ENCODE data around the gene KCNE3.

DNA sequence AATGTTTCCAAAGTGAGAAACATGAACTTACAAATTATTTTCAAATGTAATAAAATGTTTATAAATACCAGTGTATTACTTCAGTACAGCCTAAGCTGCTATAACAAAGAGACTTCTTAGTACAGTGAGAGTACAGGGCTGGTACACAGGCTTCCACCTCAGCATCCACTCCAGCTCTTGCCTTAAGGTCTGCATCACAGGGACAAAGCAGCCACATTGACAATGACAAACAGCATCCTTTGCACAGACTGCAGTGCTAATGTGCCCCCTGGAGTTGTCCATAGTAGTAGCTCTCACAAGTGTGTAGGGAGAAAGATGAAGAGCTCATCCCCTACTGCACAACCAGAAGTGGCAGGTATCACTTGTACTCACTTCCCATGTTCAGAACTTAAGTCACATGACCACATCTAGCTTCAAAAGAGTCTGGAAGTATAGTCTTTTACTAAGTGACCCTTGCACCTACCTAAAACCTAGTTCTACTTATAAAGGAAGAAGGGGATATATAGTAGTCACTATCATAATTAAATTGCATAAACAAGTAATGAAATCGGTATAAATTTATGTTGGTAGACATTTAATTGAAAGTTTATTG lies 36.8 kb upstream of the KCNE3 start:
- TF ChIP-seq, protein P1, sequence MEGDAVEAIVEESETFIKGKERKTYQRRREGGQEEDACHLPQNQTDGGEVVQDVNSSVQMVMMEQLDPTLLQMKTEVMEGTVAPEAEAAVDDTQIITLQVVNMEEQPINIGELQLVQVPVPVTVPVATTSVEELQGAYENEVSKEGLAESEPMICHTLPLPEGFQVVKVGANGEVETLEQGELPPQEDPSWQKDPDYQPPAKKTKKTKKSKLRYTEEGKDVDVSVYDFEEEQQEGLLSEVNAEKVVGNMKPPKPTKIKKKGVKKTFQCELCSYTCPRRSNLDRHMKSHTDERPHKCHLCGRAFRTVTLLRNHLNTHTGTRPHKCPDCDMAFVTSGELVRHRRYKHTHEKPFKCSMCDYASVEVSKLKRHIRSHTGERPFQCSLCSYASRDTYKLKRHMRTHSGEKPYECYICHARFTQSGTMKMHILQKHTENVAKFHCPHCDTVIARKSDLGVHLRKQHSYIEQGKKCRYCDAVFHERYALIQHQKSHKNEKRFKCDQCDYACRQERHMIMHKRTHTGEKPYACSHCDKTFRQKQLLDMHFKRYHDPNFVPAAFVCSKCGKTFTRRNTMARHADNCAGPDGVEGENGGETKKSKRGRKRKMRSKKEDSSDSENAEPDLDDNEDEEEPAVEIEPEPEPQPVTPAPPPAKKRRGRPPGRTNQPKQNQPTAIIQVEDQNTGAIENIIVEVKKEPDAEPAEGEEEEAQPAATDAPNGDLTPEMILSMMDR (conservative IDR thresholded peaks at IDR 0.05; ENCODE audit: low read length) = no peak
- no peak for TF ChIP-seq EZH2phosphoT487 (IDR thresholded peaks at IDR 0.05; ENCODE audit: borderline replicate concordance)
